WTC11 (cell line): ENCODE data around the gene SERPINB6. TPM values are rescaled to one million over a fixed set of nuclear protein-coding genes. Genes with fewer than 3 reads are reported as not detected.

ENCODE experiments used
- ATAC-seq: fragments of 200-7000 bp; cut with Tn5 transposase; 2 replicates; pipeline ENCODE4 v1.10.0; 2021; ENCODE audit warnings: mild to moderate bottlenecking, moderate library complexity
- CTCF ChIA-PET: fragments of 300-600 bp; sonication (Branson Sonifier 250); formaldehyde crosslinking; loops from one replicate; lab custom pipeline; 2021; ENCODE audit warnings: antibody characterized with exemption; lab: Charles Lee
- POLR2A ChIA-PET: fragments of 350-600 bp; sonication (Branson Sonifier 250); formaldehyde crosslinking; loops from one replicate; lab custom pipeline; 2021; ENCODE audit warnings: antibody characterized with exemption; lab: Charles Lee
- DNase-seq: peaks from one replicate; pipeline ENCODE4 v3.0.0; 2021; ENCODE audit warnings: low spot score
- H3K27ac Mint-ChIP-seq: 2 replicates; pipeline ENCODE4 v1.8.0; 2021; ENCODE audit warnings: mixed read lengths
- H3K27me3 Mint-ChIP-seq: 2 replicates; pipeline ENCODE4 v1.8.0; 2021; ENCODE audit warnings: low read depth, mild to moderate bottlenecking, moderate library complexity, mixed read lengths
- H3K36me3 Mint-ChIP-seq: 2 replicates; pipeline ENCODE4 v1.8.0; 2021; ENCODE audit warnings: mixed read lengths
- H3K4me1 Mint-ChIP-seq: 2 replicates; pipeline ENCODE4 v1.8.0; 2022; ENCODE audit warnings: mixed read lengths
- H3K4me3 Mint-ChIP-seq: 2 replicates; pipeline ENCODE4 v1.8.0; 2021; ENCODE audit warnings: mild to moderate bottlenecking, moderate library complexity, mixed read lengths
- H3K9me3 Mint-ChIP-seq: 2 replicates; pipeline ENCODE4 v1.8.0; 2021; ENCODE audit warnings: mixed read lengths
- CBFB ChIP-seq: sonication (generic); formaldehyde crosslinking; IDR thresholded peaks from 2 replicates; pipeline ENCODE4 v1.8.1; 2022; ENCODE audit warnings: mild to moderate bottlenecking, low read depth, missing genetic modification reagents
- CREM ChIP-seq: sonication (generic); formaldehyde crosslinking; IDR thresholded peaks from 2 replicates; pipeline ENCODE4 v1.8.1; 2022; ENCODE audit warnings: mild to moderate bottlenecking, missing genetic modification reagents, moderate library complexity
- ELF4 ChIP-seq: sonication (generic); formaldehyde crosslinking; IDR thresholded peaks from 2 replicates; pipeline ENCODE4 v1.8.1; 2022; ENCODE audit warnings: low read depth, mild to moderate bottlenecking, moderate library complexity, missing genetic modification reagents
- GABPB1 ChIP-seq: sonication (generic); formaldehyde crosslinking; IDR thresholded peaks from 2 replicates; pipeline ENCODE4 v1.8.1; 2023; ENCODE audit warnings: mild to moderate bottlenecking, missing genetic modification reagents
- PRRX2 ChIP-seq: fragments of 250-450 bp; sonication (Bioruptor Pico); IDR thresholded peaks from 2 replicates; pipeline ENCODE4 v1.8.0; 2021; ENCODE audit warnings: mild to moderate bottlenecking
- ZNF121 ChIP-seq: sonication (generic); formaldehyde crosslinking; IDR thresholded peaks from 2 replicates; pipeline ENCODE4 v1.8.0; 2023; ENCODE audit warnings: missing genetic modification reagents
- ZNF219 ChIP-seq: sonication (generic); formaldehyde crosslinking; IDR thresholded peaks from 2 replicates; pipeline ENCODE4 v1.8.0; 2023; ENCODE audit warnings: missing genetic modification reagents, mild to moderate bottlenecking, borderline replicate concordance
- ZNF396 ChIP-seq: fragments of 250-450 bp; sonication (Bioruptor Pico); IDR thresholded peaks from 2 replicates; pipeline ENCODE4 v1.8.0; 2021; ENCODE audit warnings: mild to moderate bottlenecking, moderate library complexity, borderline replicate concordance
- ZNF416 ChIP-seq: fragments of 250-450 bp; sonication (Bioruptor Pico); IDR thresholded peaks from 2 replicates; pipeline ENCODE4 v1.9.0; 2021; ENCODE audit warnings: mild to moderate bottlenecking, inconsistent platforms
- total RNA-seq: library from RNA; stranded (reverse); gene quantifications from 3 replicates; pipeline ENCODE4 v1.2.3, GENCODE V29; 2021
- TF ChIP-seq, protein P1 (sequence below): sonication (generic); formaldehyde crosslinking; IDR thresholded peaks from 2 replicates; pipeline ENCODE4 v1.8.0; 2022; ENCODE audit warnings: mild to moderate bottlenecking, missing genetic modification reagents
- TF ChIP-seq, protein P2 (sequence below): fragments of 250-450 bp; sonication (Bioruptor Pico); IDR thresholded peaks from 2 replicates; pipeline ENCODE4 v2.1.2; 2022; ENCODE audit warnings: mild to moderate bottlenecking, moderate library complexity
- TF ChIP-seq, protein P3 (sequence below): sonication (generic); formaldehyde crosslinking; conservative IDR thresholded peaks from 2 replicates; pipeline ENCODE4 v1.8.1; 2022; ENCODE audit warnings: mild to moderate bottlenecking, missing genetic modification reagents
- TF ChIP-seq, protein P4 (sequence below): sonication (generic); formaldehyde crosslinking; IDR thresholded peaks from 2 replicates; pipeline ENCODE4 v1.8.1; 2022; ENCODE audit warnings: mild to moderate bottlenecking, moderate library complexity, missing genetic modification reagents
- TF ChIP-seq, protein P5 (sequence below): fragments of 250-450 bp; sonication (Bioruptor Pico); IDR thresholded peaks from 2 replicates; pipeline ENCODE4 v1.9.0; 2021; ENCODE audit warnings: mild to moderate bottlenecking, borderline replicate concordance
- TF ChIP-seq, protein P6 (sequence below): sonication (generic); formaldehyde crosslinking; IDR thresholded peaks from 2 replicates; pipeline ENCODE4 v1.8.1; 2023; ENCODE audit warnings: mild to moderate bottlenecking, moderate library complexity, missing genetic modification reagents

The SERPINB6 gene
- total RNA-seq, 1 experiment from 2014 or later = 28.0 TPM

DNA sequence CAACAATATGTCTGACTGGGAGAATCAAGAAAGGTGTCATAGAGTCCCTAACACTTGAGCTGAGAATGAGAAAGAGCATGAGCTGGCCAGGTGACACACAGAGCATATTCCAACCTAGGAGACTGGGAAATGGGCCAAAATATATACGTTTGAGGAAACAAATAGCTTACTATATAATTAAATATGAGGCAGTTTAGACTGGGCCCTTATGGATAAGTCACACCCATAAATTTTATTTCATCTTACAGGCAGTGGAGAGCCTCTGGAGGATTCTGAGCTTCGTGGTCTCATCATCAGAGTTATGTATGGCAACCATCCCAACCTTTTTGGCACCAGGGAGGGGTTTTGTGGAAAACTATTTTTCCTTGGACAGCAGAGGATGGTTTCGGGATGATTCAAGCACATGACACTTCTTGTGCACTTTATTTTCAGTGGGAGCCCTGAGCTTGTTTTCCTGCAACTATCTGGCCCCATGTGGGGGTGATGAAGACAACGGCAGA is 15.4 kb upstream of the SERPINB6 start (continued):
- TF ChIP-seq, protein P1, sequence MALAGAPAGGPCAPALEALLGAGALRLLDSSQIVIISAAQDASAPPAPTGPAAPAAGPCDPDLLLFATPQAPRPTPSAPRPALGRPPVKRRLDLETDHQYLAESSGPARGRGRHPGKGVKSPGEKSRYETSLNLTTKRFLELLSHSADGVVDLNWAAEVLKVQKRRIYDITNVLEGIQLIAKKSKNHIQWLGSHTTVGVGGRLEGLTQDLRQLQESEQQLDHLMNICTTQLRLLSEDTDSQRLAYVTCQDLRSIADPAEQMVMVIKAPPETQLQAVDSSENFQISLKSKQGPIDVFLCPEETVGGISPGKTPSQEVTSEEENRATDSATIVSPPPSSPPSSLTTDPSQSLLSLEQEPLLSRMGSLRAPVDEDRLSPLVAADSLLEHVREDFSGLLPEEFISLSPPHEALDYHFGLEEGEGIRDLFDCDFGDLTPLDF = no peak
- TF ChIP-seq CBFB (CRISPR knock-in tag) = no peak
- TF ChIP-seq, protein P2, sequence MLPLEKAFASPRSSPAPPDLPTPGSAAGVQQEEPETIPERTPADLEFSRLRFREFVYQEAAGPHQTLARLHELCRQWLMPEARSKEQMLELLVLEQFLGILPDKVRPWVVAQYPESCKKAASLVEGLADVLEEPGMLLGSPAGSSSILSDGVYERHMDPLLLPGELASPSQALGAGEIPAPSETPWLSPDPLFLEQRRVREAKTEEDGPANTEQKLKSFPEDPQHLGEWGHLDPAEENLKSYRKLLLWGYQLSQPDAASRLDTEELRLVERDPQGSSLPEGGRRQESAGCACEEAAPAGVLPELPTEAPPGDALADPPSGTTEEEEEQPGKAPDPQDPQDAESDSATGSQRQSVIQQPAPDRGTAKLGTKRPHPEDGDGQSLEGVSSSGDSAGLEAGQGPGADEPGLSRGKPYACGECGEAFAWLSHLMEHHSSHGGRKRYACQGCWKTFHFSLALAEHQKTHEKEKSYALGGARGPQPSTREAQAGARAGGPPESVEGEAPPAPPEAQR (CRISPR knock-in tag) = no peak
- no peak for TF ChIP-seq ZNF396
- TF ChIP-seq PRRX2 (CRISPR knock-in tag) = no peak

DNA sequence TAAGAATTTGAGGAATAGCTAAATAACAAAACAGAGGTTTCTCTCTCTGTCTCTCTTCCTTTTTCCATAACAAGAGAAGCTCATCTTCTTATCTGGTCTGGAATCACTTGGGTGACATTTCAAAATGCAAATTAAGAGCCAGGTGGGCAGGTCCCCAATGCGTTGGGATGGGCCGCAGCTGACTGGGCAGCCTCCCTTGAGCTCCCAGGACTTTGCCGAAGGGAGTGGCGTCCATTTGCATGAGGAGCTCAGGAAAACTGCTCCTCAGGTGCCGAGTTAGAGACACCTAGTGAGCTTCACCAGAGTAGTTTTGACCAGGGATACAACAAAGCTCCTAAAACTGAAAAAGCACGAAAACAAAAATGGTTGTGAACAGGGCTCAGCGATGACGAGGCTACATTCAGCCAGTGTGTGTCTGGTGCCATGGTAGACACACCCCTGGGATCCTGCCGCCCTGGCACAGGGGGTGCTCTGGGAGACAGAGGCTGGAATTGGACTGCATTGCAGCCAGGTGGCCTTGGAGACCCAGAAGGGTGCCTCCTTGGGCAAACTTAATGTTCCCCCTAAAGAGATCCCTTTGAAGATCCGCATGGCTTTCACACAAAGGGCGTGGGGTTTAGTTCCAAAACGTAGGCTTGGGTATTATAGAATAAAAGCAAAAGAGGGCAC is 13.5 kb upstream of the SERPINB6 start:
- 0 out of 2 replicates have a peak overlapping the region, but pooled peaks have one; percentile 20 for H3K4me3 Mint-ChIP-seq
- POLR2A ChIA-PET = no interaction called here
- H3K27ac Mint-ChIP-seq = peak overlapping the region; percentile 61
- TF ChIP-seq ZNF121 (CRISPR knock-in tag) = no peak
- no peak for TF ChIP-seq CREM (CRISPR knock-in tag)
- no peak for TF ChIP-seq GABPB1 (CRISPR knock-in tag)
- no peak for TF ChIP-seq ZNF416
- TF ChIP-seq, protein P3, sequence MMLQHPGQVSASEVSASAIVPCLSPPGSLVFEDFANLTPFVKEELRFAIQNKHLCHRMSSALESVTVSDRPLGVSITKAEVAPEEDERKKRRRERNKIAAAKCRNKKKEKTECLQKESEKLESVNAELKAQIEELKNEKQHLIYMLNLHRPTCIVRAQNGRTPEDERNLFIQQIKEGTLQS = no peak
- TF ChIP-seq, protein P4, sequence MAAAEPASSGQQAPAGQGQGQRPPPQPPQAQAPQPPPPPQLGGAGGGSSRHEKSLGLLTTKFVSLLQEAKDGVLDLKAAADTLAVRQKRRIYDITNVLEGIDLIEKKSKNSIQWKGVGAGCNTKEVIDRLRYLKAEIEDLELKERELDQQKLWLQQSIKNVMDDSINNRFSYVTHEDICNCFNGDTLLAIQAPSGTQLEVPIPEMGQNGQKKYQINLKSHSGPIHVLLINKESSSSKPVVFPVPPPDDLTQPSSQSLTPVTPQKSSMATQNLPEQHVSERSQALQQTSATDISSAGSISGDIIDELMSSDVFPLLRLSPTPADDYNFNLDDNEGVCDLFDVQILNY (CRISPR knock-in tag) = no peak
- TF ChIP-seq, protein P2 (CRISPR knock-in tag) = no peak
- TF ChIP-seq ELF4 (CRISPR knock-in tag) = no peak
- TF ChIP-seq, protein P5, sequence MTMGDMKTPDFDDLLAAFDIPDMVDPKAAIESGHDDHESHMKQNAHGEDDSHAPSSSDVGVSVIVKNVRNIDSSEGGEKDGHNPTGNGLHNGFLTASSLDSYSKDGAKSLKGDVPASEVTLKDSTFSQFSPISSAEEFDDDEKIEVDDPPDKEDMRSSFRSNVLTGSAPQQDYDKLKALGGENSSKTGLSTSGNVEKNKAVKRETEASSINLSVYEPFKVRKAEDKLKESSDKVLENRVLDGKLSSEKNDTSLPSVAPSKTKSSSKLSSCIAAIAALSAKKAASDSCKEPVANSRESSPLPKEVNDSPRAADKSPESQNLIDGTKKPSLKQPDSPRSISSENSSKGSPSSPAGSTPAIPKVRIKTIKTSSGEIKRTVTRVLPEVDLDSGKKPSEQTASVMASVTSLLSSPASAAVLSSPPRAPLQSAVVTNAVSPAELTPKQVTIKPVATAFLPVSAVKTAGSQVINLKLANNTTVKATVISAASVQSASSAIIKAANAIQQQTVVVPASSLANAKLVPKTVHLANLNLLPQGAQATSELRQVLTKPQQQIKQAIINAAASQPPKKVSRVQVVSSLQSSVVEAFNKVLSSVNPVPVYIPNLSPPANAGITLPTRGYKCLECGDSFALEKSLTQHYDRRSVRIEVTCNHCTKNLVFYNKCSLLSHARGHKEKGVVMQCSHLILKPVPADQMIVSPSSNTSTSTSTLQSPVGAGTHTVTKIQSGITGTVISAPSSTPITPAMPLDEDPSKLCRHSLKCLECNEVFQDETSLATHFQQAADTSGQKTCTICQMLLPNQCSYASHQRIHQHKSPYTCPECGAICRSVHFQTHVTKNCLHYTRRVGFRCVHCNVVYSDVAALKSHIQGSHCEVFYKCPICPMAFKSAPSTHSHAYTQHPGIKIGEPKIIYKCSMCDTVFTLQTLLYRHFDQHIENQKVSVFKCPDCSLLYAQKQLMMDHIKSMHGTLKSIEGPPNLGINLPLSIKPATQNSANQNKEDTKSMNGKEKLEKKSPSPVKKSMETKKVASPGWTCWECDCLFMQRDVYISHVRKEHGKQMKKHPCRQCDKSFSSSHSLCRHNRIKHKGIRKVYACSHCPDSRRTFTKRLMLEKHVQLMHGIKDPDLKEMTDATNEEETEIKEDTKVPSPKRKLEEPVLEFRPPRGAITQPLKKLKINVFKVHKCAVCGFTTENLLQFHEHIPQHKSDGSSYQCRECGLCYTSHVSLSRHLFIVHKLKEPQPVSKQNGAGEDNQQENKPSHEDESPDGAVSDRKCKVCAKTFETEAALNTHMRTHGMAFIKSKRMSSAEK (CRISPR knock-in tag) = no peak
- TF ChIP-seq, protein P6, sequence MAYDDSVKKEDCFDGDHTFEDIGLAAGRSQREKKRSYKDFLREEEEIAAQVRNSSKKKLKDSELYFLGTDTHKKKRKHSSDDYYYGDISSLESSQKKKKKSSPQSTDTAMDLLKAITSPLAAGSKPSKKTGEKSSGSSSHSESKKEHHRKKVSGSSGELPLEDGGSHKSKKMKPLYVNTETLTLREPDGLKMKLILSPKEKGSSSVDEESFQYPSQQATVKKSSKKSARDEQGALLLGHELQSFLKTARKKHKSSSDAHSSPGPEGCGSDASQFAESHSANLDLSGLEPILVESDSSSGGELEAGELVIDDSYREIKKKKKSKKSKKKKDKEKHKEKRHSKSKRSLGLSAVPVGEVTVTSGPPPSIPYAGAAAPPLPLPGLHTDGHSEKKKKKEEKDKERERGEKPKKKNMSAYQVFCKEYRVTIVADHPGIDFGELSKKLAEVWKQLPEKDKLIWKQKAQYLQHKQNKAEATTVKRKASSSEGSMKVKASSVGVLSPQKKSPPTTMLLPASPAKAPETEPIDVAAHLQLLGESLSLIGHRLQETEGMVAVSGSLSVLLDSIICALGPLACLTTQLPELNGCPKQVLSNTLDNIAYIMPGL (CRISPR knock-in tag) = no peak
- no peak for TF ChIP-seq ZNF219 (CRISPR knock-in tag)
- ATAC-seq (no peak), DNase-seq (peak; percentile 47)
- peaks cover 54% of the 10 kb centered on the region for H3K4me1 Mint-ChIP-seq
- no peaks in the 10 kb centered on the region for H3K36me3 Mint-ChIP-seq
- peaks cover 9% of the 10 kb centered on the region for H3K27me3 Mint-ChIP-seq
- H3K9me3 Mint-ChIP-seq = no peaks in the 10 kb centered on the region
- CTCF ChIA-PET = interaction anchor here (0.7 to 9.1 kb wide), 8 partner anchors 15 to 194 kb away, joined by 3 to 203 read pairs (median 4); partner anchors contain the start of gene NQO2
